HepG2 (cell line): ENCODE data around the gene KRTAP20-1. TPM values are rescaled to one million over a fixed set of nuclear protein-coding genes. Genes with fewer than 3 reads are reported as not detected.
A peak's percentile ranks its signal among the peaks of the same experiment; 100 is the strongest.

Experiments
- ATAC-seq: fragments of 200-7000 bp; cut with Tn5 transposase; 3 replicates; pipeline ENCODE4 v1.9.1; 2020; ENCODE audit warnings: mild to moderate bottlenecking, moderate library complexity
- BruUV-seq: library from RNA; stranded (reverse); fragments of 400-500 nt; replicated peaks from 2 replicates; lab custom pipeline; 2021; lab: Mats Ljungman, UMichigan
- CTCF ChIA-PET: fragments of 300-600 bp; formaldehyde crosslinking; extraction: SDS; loops from one replicate; lab custom pipeline; 2021; ENCODE audit warnings: low total read pairs, inconsistent platforms, low intra/inter-chr PET ratio; lab: Yijun Ruan, JAX
- POLR2A ChIA-PET: fragments of 350-600 bp; sonication (Branson Sonifier 250); formaldehyde crosslinking; loops from one replicate; lab custom pipeline; 2020; ENCODE audit warnings: antibody characterized with exemption, inconsistent platforms; lab: Yijun Ruan, JAX
- DNase-seq: peaks from one replicate; pipeline ENCODE4 v3.0.0-alpha.2; 2015; ENCODE audit warnings: low spot score
- FAIRE-seq: peaks from 3 replicates; lab custom pipeline; 2011; peaks lifted over from hg19 to GRCh38; lab: Jason Lieb, UNC
- H2AFZ ChIP-seq: one replicate; pipeline ENCODE4 v1.6.1; 2011; ENCODE audit warnings: low read length, inconsistent platforms
- H3K27ac ChIP-seq: fragments of 300-600 bp; 3 replicates; pipeline ENCODE4 v1.8.0; 2011; ENCODE audit warnings: mixed run types, mild to moderate bottlenecking, mixed read lengths, low read length, inconsistent platforms; ENCODE audit not compliant: insufficient read depth; ENCODE audit errors: extremely low read length
- H3K27me3 ChIP-seq, 2 experiments: fragments of 200-600 bp in 1 of 2; 2 replicates in 1 of 2; 3 replicates in 1 of 2; pipeline versions ENCODE4 v1.6.0 to v1.8.0; 2011; ENCODE audit warnings: low read length in 2 of 2, mild to moderate bottlenecking in 2 of 2, moderate library complexity in 2 of 2, inconsistent platforms in 1 of 2; ENCODE audit not compliant: insufficient read depth in 2 of 2, control insufficient read depth in 1 of 2
- H3K36me3 ChIP-seq, 2 experiments: fragments of 200-600 bp in 1 of 2; replicated peaks in 1 of 2; 2 replicates in 1 of 2; 3 replicates in 1 of 2; pipeline versions ENCODE4 v1.5.1 to v1.8.0; 2011; ENCODE audit warnings: low read length in 2 of 2, inconsistent platforms in 1 of 2; ENCODE audit not compliant: insufficient read depth in 2 of 2, control insufficient read depth in 1 of 2
- H3K4me1 ChIP-seq: 2 replicates; pipeline ENCODE4 v1.5.1; 2012; ENCODE audit warnings: low read length, inconsistent platforms; ENCODE audit not compliant: insufficient read depth
- H3K4me2 ChIP-seq: 2 replicates; pipeline ENCODE4 v1.6.0; 2011; ENCODE audit warnings: low read depth, low read length, inconsistent platforms
- H3K4me3 ChIP-seq, 3 experiments: fragments of 200-600 bp in 1 of 3; sonication (generic), shearing (Covaris generic) in 1 of 3; replicated peaks in 1 of 3; 2 replicates each; pipeline ENCODE4 v1.5.1; 2011 to 2016; ENCODE audit warnings: low read length in 3 of 3, inconsistent platforms in 2 of 3, low read depth in 2 of 3, mild to moderate bottlenecking in 2 of 3, control low read depth in 1 of 3, mixed read lengths in 1 of 3; ENCODE audit not compliant: insufficient read depth in 1 of 3
- H3K79me2 ChIP-seq: one replicate; pipeline ENCODE4 v1.6.1; 2011; ENCODE audit warnings: low read length, inconsistent platforms; ENCODE audit not compliant: insufficient read depth
- H3K9ac ChIP-seq: 2 replicates; pipeline ENCODE4 v1.6.0; 2011; ENCODE audit warnings: mild to moderate bottlenecking, low read depth, low read length, inconsistent platforms; ENCODE audit not compliant: insufficient read depth
- H3K9me3 ChIP-seq: 2 replicates; pipeline ENCODE4 v1.5.1; 2012; ENCODE audit warnings: mild to moderate bottlenecking, low read length
- H4K20me1 ChIP-seq: 2 replicates; pipeline ENCODE4 v1.6.0; 2011; ENCODE audit warnings: inconsistent platforms, mild to moderate bottlenecking, low read length, moderate library complexity; ENCODE audit not compliant: insufficient read depth
- MAFK ChIP-seq, 2 experiments: IDR thresholded peaks in 1 of 2; conservative IDR thresholded peaks in 1 of 2; 2 replicates each; pipeline ENCODE4 v1.6.1; 2011; ENCODE audit warnings: improper control_type of control experiment in 2 of 2, low read length in 2 of 2
- PCBP2 ChIP-seq: fragments of 200-400 bp; formaldehyde crosslinking; optimal IDR thresholded peaks from 2 replicates; pipeline ENCODE3; 2018; ENCODE audit warnings: low read length, low read depth; ENCODE audit not compliant: poor library complexity, severe bottlenecking
- SAP130 ChIP-seq: IDR thresholded peaks from 2 replicates; pipeline ENCODE4 v1.6.1; 2016; ENCODE audit warnings: low read depth
- SMARCE1 ChIP-seq: fragments of 450-650 bp; IDR thresholded peaks from 2 replicates; pipeline ENCODE4 v1.6.1; 2017; ENCODE audit warnings: borderline replicate concordance
- TBX3 ChIP-seq: fragments of 450-650 bp; IDR thresholded peaks from 2 replicates; pipeline ENCODE4 v1.6.1; 2017; ENCODE audit warnings: antibody characterized with exemption, mild to moderate bottlenecking, inconsistent platforms, borderline replicate concordance
- ZNF510 ChIP-seq: sonication (generic); formaldehyde crosslinking; IDR thresholded peaks from 2 replicates; pipeline ENCODE4 v1.4.0; 2020; ENCODE audit warnings: low read depth, mild to moderate bottlenecking, missing genetic modification reagents
- ZNF546 ChIP-seq: sonication (generic); formaldehyde crosslinking; conservative IDR thresholded peaks from 2 replicates; pipeline ENCODE4 v1.8.1; 2023; ENCODE audit warnings: mild to moderate bottlenecking, missing genetic modification reagents
- WGBS: methylation state at CpG from one replicate; pipeline ENCODE4 v1.1.6; 2017; ENCODE audit warnings: low lambda C conversion rate; 5-methylcytosine and 5-hydroxymethylcytosine counted together
- in situ Hi-C: cut with HindIII; loops from 2 replicates; pipeline ENCODE4 v1.10.0; 2017; ENCODE audit warnings: low pct_unique_long_range_greater_than_20kb; ENCODE audit not compliant: extremely low pct_ligation_motif_present
- intact Hi-C: fragments of 100-400 bp; cut with micrococcal nuclease; formaldehyde crosslinking; loops from one replicate; pipeline ENCODE4 v1.10.0; 2022; ENCODE audit not compliant: unreplicated experiment
- polyA plus RNA-seq, 8 experiments: library from polyadenylated mRNA; depleted of rRNA in 3 of 8; stranded (reverse) in 7 of 8; unstranded in 1 of 8; fragments of >200 nt; fragmentation: Illumina TruSeq in 4 of 8; extraction: Trizol in 4 of 8; gene quantifications; 2 replicates each; pipeline versions ENCODE4 v1.2.1 to v1.2.3, GENCODE V29; 2011 to 2016; ENCODE audit warnings: low read depth in 4 of 8, missing spikeins in 1 of 8, mixed read lengths in 1 of 8; ENCODE audit not compliant: insufficient read depth in 1 of 8
- total RNA-seq, 5 experiments: library from RNA; depleted of rRNA; stranded (reverse); fragments of >200 nt; fragmentation: Illumina TruSeq; extraction: Trizol; gene quantifications; 2 replicates each; pipeline ENCODE4 v1.2.3, GENCODE V29; 2016; ENCODE audit warnings: low read depth in 1 of 5
- TF ChIP-seq, protein P1 (sequence below): sonication (generic); formaldehyde crosslinking; IDR thresholded peaks from 2 replicates; pipeline ENCODE4 v1.4.0; 2020; ENCODE audit warnings: mild to moderate bottlenecking, missing genetic modification reagents

KRTAP20-1 gene
- total and polyA plus RNA-seq, 2 of the 13 experiments (the other 11 are each of a cell fraction or from before 2014, with no cell fraction given) = not detected

DNA sequence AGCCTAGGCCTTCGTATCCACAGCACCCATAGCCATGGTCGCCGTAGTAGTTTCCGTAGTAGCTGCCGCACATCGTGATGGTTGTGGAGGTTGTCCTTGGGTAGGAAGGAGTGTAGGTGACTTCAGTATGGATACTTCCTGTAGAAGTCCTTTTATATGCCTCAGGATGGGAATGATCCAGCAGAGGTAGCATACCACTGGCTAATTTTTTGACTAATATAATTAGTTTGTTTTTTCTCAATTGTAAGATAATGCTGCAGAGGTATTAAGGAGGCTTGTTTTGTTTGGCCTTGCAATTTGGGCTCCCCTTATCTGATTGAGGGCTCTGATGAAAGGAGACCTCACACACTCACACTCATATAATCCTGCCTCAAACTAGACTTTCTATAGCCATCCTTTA is 17.4 kb upstream of the KRTAP20-1 start, which contains the start of gene KRTAP6-2 (continued):
- TF ChIP-seq SMARCE1 = no peak
- TF ChIP-seq, all 625 proteins: peak for 0

DNA sequence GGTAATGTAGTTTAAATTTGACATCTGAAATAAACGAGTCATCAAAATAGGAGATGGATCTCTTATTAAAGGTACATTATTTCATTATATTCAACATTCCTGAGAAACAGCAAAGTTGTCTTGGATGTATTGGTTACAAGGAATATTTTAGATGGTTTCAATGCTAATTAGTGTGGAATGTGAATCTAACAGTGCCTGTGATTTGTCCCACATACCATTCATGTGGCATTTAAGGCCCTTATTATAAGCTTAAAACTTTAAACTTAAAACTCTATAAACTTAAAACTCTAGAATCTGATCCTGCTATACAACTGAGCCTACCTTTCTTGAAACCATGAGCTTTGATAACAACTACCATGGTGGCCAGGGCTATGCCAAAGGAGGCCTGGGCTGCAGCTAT is 15.4 kb upstream of the KRTAP20-1 start, which contains the start of gene KRTAP22-1:
KRTAP22-1 (plus strand) TSS at position 301 of the 400 bp plus-strand sequence.
- H3K79me2 ChIP-seq = no peaks in the 10 kb centered on the region
- POLR2A ChIA-PET = no interaction called here
- H4K20me1 ChIP-seq = no peaks in the 10 kb centered on the region
- no peaks in the 10 kb centered on the region for H3K27me3 ChIP-seq
- 0% methylated on average over 1 of the region's 1 CpG for WGBS
- H3K4me3 ChIP-seq = no peak within 1 kb of the TSS
- H3K36me3 ChIP-seq = no peaks in the 10 kb centered on the region
- FAIRE-seq = no peak
- peaks cover 91% of the 10 kb centered on the region for H3K9me3 ChIP-seq
- in situ Hi-C loops = no loop called here
- CTCF ChIA-PET = no interaction called here
- TF ChIP-seq MAFK (conservative IDR thresholded peaks at IDR 0.05 in 1 of 2, IDR thresholded peaks at IDR 0.05 in 1 of 2; ENCODE audit: low read length in 2 of 2) (0 out of 4 replicates have a peak, but pooled peaks of 1 of the 2 experiments have one; percentile 8), SAP130 (CRISPR knock-in tag) (no peak)
- no peaks in the 10 kb centered on the region for H3K4me1 ChIP-seq
- no peak within 1 kb of the TSS for H3K9ac ChIP-seq
- ATAC-seq = no peak
- intact Hi-C loops = no loop called here
- H3K4me2 ChIP-seq = no peak within 1 kb of the TSS
- no TSS peak for BruUV-seq
- no peak within 1 kb of the TSS for H3K27ac ChIP-seq
- no peak for DNase-seq
- H2AFZ ChIP-seq = no peak within 1 kb of the TSS

DNA sequence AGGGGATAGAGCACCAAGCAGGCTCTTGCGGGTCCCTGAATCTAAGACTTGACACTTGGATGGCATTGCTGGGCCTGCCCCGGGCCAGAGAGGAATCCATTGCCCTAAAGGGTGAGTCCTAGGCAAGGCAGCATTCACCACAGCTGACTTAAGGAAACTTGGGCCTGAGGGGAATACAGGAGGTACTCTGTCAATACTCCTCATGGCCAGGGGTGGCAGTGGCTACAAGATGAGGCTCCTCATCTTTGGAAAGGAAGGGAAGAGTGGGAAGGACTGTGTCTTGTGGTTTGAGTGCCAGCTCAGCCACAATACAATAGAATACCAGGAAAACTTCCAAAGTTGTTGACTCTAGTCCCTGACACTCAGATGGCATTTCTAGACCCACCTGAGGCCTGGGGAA is 10.3 kb upstream of the KRTAP20-1 start:
- no peaks in the 10 kb centered on the region for H3K79me2 ChIP-seq
- FAIRE-seq (no peak), ATAC-seq (no peak), DNase-seq (no peak)
- intact Hi-C loops (no loop called here), in situ Hi-C loops (no loop called here)
- H3K27me3 ChIP-seq = no peaks in the 10 kb centered on the region
- H2AFZ ChIP-seq = no peak overlapping the region
- BruUV-seq = no TSS peak
- H3K4me3 ChIP-seq = no peak overlapping the region
- no peaks in the 10 kb centered on the region for H4K20me1 ChIP-seq
- H3K27ac ChIP-seq = no peak overlapping the region
- H3K9ac ChIP-seq = no peak overlapping the region
- peaks cover 93% of the 10 kb centered on the region for H3K9me3 ChIP-seq
- POLR2A ChIA-PET = no interaction called here
- 28% methylated on average over 2 of the region's 2 CpGs for WGBS
- H3K36me3 ChIP-seq = no peaks in the 10 kb centered on the region
- CTCF ChIA-PET = no interaction called here
- no peak overlapping the region for H3K4me2 ChIP-seq
- H3K4me1 ChIP-seq = no peaks in the 10 kb centered on the region
- TF ChIP-seq TBX3 (no peak), ZNF510 (CRISPR knock-in tag) (no peak), PCBP2 (no peak), ZNF546 (CRISPR knock-in tag) (no peak)
- TF ChIP-seq, protein P1, sequence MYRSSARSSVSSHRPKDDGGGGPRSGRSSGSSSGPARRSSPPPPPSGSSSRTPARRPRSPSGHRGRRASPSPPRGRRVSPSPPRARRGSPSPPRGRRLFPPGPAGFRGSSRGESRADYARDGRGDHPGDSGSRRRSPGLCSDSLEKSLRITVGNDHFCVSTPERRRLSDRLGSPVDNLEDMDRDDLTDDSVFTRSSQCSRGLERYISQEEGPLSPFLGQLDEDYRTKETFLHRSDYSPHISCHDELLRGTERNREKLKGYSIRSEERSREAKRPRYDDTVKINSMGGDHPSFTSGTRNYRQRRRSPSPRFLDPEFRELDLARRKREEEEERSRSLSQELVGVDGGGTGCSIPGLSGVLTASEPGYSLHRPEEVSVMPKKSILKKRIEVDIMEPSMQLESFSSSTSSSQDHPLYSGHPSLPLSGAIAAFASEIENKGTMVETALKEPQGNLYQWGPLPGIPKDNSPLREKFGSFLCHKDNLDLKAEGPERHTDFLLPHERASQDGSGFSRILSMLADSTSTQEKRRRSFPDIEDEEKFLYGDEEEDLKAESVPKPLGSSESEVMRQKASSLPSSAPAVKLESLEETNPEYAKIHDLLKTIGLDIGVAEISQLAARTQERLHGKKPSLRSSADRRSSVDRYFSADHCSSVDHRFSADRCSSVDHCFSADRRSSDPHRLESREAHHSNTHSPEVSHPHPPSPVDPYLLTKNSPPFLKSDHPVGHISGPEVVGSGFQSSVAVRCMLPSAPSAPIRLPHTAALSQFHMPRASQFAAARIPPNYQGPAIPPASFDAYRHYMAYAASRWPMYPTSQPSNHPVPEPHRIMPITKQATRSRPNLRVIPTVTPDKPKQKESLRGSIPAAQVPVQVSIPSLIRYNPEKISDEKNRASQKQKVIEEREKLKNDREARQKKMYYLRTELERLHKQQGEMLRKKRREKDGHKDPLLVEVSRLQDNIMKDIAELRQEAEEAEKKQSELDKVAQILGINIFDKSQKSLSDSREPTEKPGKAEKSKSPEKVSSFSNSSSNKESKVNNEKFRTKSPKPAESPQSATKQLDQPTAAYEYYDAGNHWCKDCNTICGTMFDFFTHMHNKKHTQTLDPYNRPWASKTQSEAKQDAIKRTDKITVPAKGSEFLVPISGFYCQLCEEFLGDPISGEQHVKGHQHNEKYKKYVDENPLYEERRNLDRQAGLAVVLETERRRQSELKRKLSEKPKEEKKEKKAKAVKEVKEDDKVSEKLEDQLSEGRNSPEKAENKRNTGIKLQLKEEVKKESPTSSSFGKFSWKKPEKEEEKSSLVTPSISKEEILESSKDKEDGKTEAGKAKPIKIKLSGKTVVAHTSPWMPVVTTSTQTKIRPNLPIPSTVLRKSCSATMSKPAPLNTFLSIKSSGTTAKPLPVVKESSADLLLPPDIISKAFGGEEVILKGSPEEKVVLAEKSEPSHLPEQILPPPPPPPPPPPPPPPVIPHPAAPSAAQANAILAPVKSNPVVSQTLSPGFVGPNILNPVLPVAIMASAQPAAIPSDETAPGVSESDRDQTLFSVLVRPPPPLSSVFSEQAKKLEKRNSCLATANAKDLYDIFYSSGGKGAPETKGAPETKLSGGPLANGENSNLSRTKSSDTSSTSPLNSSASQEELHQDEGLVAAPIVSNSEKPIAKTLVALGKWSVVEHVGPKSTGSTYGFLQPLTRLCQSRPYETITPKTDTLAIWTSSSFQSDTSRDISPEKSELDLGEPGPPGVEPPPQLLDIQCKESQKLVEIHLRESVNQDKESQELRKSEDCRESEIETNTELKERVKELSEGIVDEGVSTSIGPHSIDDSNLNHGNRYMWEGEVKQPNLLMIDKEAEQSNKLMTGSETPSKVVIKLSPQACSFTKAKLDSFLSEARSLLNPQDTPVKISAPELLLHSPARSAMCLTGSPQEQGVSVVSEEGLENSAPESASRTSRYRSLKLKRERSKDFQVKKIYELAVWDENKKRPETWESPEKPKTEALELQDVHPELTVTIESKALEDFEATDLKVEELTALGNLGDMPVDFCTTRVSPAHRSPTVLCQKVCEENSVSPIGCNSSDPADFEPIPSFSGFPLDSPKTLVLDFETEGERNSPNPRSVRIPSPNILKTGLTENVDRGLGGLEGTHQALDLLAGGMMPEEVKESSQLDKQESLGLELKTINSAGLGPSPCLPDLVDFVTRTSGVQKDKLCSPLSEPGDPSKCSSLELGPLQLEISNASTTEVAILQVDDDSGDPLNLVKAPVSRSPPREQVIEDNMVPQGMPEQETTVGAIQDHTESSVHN (CRISPR knock-in tag) = no peak
